Transverse colon (tissue), 4 donors: ENCODE data around the gene CELF6.

ENCODE experiments used
- POLR2AphosphoS5 ChIP-seq, 3 donors: sonication (generic); formaldehyde crosslinking; IDR thresholded peaks; one replicate each; pipeline ENCODE4 v1.6.1; 2016; ENCODE audit warnings: antibody characterized with exemption in 3 of 3
- TF ChIP-seq, protein P1 (sequence below), 5 experiments: fragments of 200-600 bp in 3 of 5; fragments of 450-650 bp in 2 of 5; sonication (generic) in 3 of 5; IDR thresholded peaks; 1 replicate in 2 of 5; 2 replicates in 3 of 5; pipeline ENCODE4 v1.5.1; 2016 to 2017; ENCODE audit warnings: antibody characterized with exemption in 5 of 5, inconsistent platforms in 3 of 5, mild to moderate bottlenecking in 2 of 5, moderate library complexity in 1 of 5

DNA sequence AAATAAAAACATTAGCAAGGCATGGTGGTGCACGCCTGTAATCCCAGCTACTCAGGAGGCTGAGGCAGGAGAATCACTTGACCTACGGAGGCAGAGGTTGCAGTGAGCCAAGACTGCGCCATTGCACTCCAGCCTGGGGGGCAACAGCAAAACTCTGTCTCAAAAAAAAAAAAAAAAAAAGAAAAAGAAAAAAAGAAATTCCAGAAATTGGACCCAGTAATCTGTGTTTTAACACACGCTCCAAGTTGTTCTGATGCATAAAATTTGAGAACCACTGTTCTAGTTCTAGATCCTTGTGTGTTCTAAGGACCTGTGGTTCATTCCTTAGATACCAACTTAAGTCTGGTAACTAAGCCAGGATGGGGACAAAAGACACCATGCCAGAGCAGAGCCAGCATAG is 50.2 kb downstream of the CELF6 start:
- TF ChIP-seq, protein P1, sequence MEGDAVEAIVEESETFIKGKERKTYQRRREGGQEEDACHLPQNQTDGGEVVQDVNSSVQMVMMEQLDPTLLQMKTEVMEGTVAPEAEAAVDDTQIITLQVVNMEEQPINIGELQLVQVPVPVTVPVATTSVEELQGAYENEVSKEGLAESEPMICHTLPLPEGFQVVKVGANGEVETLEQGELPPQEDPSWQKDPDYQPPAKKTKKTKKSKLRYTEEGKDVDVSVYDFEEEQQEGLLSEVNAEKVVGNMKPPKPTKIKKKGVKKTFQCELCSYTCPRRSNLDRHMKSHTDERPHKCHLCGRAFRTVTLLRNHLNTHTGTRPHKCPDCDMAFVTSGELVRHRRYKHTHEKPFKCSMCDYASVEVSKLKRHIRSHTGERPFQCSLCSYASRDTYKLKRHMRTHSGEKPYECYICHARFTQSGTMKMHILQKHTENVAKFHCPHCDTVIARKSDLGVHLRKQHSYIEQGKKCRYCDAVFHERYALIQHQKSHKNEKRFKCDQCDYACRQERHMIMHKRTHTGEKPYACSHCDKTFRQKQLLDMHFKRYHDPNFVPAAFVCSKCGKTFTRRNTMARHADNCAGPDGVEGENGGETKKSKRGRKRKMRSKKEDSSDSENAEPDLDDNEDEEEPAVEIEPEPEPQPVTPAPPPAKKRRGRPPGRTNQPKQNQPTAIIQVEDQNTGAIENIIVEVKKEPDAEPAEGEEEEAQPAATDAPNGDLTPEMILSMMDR (IDR thresholded peaks at IDR 0.05): no peak
- no peak for TF ChIP-seq POLR2AphosphoS5 (IDR thresholded peaks at IDR 0.05)
